HCT116 (cell line): Measurements from ENCODE around the gene DLG2. TPM values are rescaled to one million over a fixed set of nuclear protein-coding genes. Genes with fewer than 3 reads are reported as not detected.

Source experiments
- ATAC-seq: fragments of 200-7000 bp; cut with Tn5 transposase; 2 replicates; pipeline ENCODE4 v1.9.1; 2020; ENCODE audit warnings: mild to moderate bottlenecking, moderate library complexity
- BruUV-seq: library from RNA; stranded (reverse); fragments of 400-500 nt; replicated peaks from 2 replicates; lab custom pipeline; 2021; lab: Mats Ljungman, UMichigan
- CTCF ChIA-PET: fragments of 300-600 bp; sonication (Branson Sonifier 250); formaldehyde crosslinking; loops from one replicate; lab custom pipeline; 2021; ENCODE audit warnings: antibody characterized with exemption; lab: Charles Lee
- POLR2A ChIA-PET: fragments of 300-600, 350-600 bp; sonication (Branson Sonifier 250); formaldehyde crosslinking; loops from one replicate; lab custom pipeline; 2021; ENCODE audit warnings: antibody characterized with exemption; lab: Charles Lee
- RAD21 ChIA-PET, 2 experiments: fragments of 300-600 bp; sonication (Branson Sonifier 250); formaldehyde crosslinking; loops; one replicate each; lab custom pipeline; 2023; ENCODE audit warnings: low total read pairs in 2 of 2; ENCODE audit not compliant: uncharacterized antibody in 2 of 2, unreplicated experiment in 2 of 2, low non-redundant PET in 1 of 2; lab: Charles Lee
- DNase-seq: peaks from one replicate; pipeline ENCODE4 v3.0.0-alpha.2; 2010; ENCODE audit warnings: low read depth, low spot score
- H2AFZ ChIP-seq: fragments of 200-600 bp; shearing (Covaris generic), sonication (generic); 2 replicates; pipeline ENCODE4 v1.6.1; 2017; ENCODE audit warnings: low read depth, mixed run types, mixed read lengths, antibody characterized with exemption, low read length; ENCODE audit not compliant: poor library complexity, severe bottlenecking
- H3K27ac ChIP-seq: 2 replicates; pipeline ENCODE4 v1.5.1; 2012; ENCODE audit warnings: low read depth, low read length
- H3K27me3 ChIP-seq: fragments of 200-600 bp; sonication (generic); 2 replicates; pipeline ENCODE4 v1.6.1; 2016; ENCODE audit warnings: mixed run types, low read length, mixed read lengths; ENCODE audit not compliant: insufficient read depth
- H3K36me3 ChIP-seq, 2 experiments: fragments of 200-500 bp in 1 of 2; fragments of 200-600 bp in 1 of 2; sonication (Bioruptor generic) in 1 of 2; sonication (generic) in 1 of 2; 2 replicates each; pipeline versions ENCODE4 v1.5.1 to v1.6.1; 2014 to 2016; ENCODE audit warnings: low read length in 2 of 2, inconsistent platforms in 1 of 2, mixed read lengths in 1 of 2, mixed run types in 1 of 2; ENCODE audit not compliant: insufficient read depth in 2 of 2, control insufficient read depth in 1 of 2
- H3K4me1 ChIP-seq, 2 experiments: fragments of 200-600 bp in 1 of 2; sonication (generic) in 1 of 2; 2 replicates each; pipeline versions ENCODE4 v1.5.1 to v1.6.1; 2012 to 2017; ENCODE audit warnings: low read length in 2 of 2, inconsistent platforms in 1 of 2, mild to moderate bottlenecking in 1 of 2, mixed read lengths in 1 of 2, mixed run types in 1 of 2, moderate library complexity in 1 of 2; ENCODE audit not compliant: insufficient read depth in 2 of 2, control insufficient read depth in 1 of 2
- H3K4me2 ChIP-seq: fragments of 200-600 bp; sonication (generic); 2 replicates; pipeline ENCODE4 v1.6.1; 2017; ENCODE audit warnings: mixed run types, low read length, mixed read lengths
- H3K4me3 ChIP-seq, 2 experiments: fragments of 200-600 bp in 1 of 2; sonication (generic) in 1 of 2; replicated peaks in 1 of 2; 2 replicates each; pipeline ENCODE4 v1.5.1; 2011 to 2016; ENCODE audit warnings: low read length in 2 of 2, control low read depth in 1 of 2, low read depth in 1 of 2, mild to moderate bottlenecking in 1 of 2, mixed read lengths in 1 of 2, mixed run types in 1 of 2
- H3K79me2 ChIP-seq: fragments of 200-600 bp; sonication (generic); 2 replicates; pipeline ENCODE4 v1.6.1; 2017; ENCODE audit warnings: mild to moderate bottlenecking, mixed run types, low read length, moderate library complexity, mixed read lengths; ENCODE audit not compliant: insufficient read depth
- H3K9ac ChIP-seq: fragments of 200-600 bp; sonication (generic); 2 replicates; pipeline ENCODE4 v1.6.1; 2016; ENCODE audit warnings: low read length, mixed read lengths
- H3K9me2 ChIP-seq: fragments of 200-600 bp; sonication (generic), shearing (Covaris generic); 2 replicates; pipeline ENCODE4 v1.6.1; 2017; ENCODE audit warnings: mixed run types, mild to moderate bottlenecking, moderate library complexity; ENCODE audit not compliant: insufficient read depth
- H3K9me3 ChIP-seq, 2 experiments: fragments of 200-500 bp in 1 of 2; fragments of 200-600 bp in 1 of 2; sonication (Bioruptor generic) in 1 of 2; sonication (generic) in 1 of 2; 2 replicates each; pipeline ENCODE4 v1.6.1; 2014 to 2017; ENCODE audit warnings: low read length in 2 of 2, mixed read lengths in 2 of 2, inconsistent platforms in 1 of 2, low read depth in 1 of 2, mild to moderate bottlenecking in 1 of 2, mixed run types in 1 of 2, moderate library complexity in 1 of 2; ENCODE audit not compliant: control insufficient read depth in 1 of 2, insufficient read depth in 1 of 2
- H4K20me1 ChIP-seq: fragments of 200-600 bp; sonication (generic), shearing (Covaris generic); 2 replicates; pipeline ENCODE4 v1.6.1; 2017; ENCODE audit warnings: mixed run types, mild to moderate bottlenecking, moderate library complexity; ENCODE audit not compliant: insufficient read depth
- ATF3 ChIP-seq: IDR thresholded peaks from 2 replicates; pipeline ENCODE4 v1.6.1; 2012
- CEBPB ChIP-seq: IDR thresholded peaks from 2 replicates; pipeline ENCODE4 v1.6.1; 2012; ENCODE audit warnings: low read depth
- JUND ChIP-seq: IDR thresholded peaks from 2 replicates; pipeline ENCODE4 v1.6.1; 2012
- POLR2A ChIP-seq: IDR thresholded peaks from 2 replicates; pipeline ENCODE4 v1.7.0; 2011; ENCODE audit warnings: borderline replicate concordance; ENCODE audit not compliant: insufficient read depth, insufficient read length; ENCODE audit errors: extremely low read depth
- POLR2AphosphoS5 ChIP-seq: IDR thresholded peaks from 2 replicates; pipeline ENCODE4 v1.6.1; 2011; ENCODE audit warnings: mild to moderate bottlenecking, low read depth, low read length, moderate library complexity
- SIN3A ChIP-seq: IDR thresholded peaks from 2 replicates; pipeline ENCODE4 v1.6.1; 2012; ENCODE audit warnings: low read depth
- SP1 ChIP-seq: IDR thresholded peaks from 2 replicates; pipeline ENCODE4 v1.6.1; 2012; ENCODE audit warnings: low read depth
- SRF ChIP-seq: IDR thresholded peaks from 2 replicates; pipeline ENCODE4 v1.6.1; 2012; ENCODE audit warnings: low read depth
- ZFX ChIP-seq: fragments of 450-650 bp; IDR thresholded peaks from 2 replicates; pipeline ENCODE4 v1.6.1; 2017
- ZNF274 ChIP-seq: fragments of 200-500 bp; sonication (Bioruptor generic); IDR thresholded peaks from 2 replicates; pipeline ENCODE4 v1.6.1; 2014; ENCODE audit warnings: mild to moderate bottlenecking, low read depth, low read length, inconsistent platforms
- intact Hi-C: fragments of 100-400 bp; cut with micrococcal nuclease; formaldehyde crosslinking; loops from 2 replicates; pipeline ENCODE4 v1.10.0; 2022
- total RNA-seq: library from RNA; stranded (reverse); gene quantifications from one replicate; pipeline ENCODE4 v1.2.1, GENCODE V29; 2021; ENCODE audit not compliant: unreplicated experiment
- TF ChIP-seq, protein P1 (sequence below): IDR thresholded peaks from 2 replicates; pipeline ENCODE4 v1.6.1; 2012; ENCODE audit warnings: low read depth
- TF ChIP-seq, protein P2 (sequence below), 3 experiments: fragments of 200-600 bp in 1 of 3; sonication (generic) in 1 of 3; IDR thresholded peaks in 2 of 3; conservative IDR thresholded peaks in 1 of 3; 2 replicates each; pipeline ENCODE4 v1.5.1; 2012 to 2017; ENCODE audit warnings: low read depth in 2 of 3, low read length in 2 of 3, antibody characterized with exemption in 1 of 3, borderline replicate concordance in 1 of 3, control low read depth in 1 of 3, mild to moderate bottlenecking in 1 of 3, mixed read lengths in 1 of 3, mixed run types in 1 of 3, moderate library complexity in 1 of 3; ENCODE audit not compliant: insufficient read depth in 1 of 3

DLG2 gene
- total RNA-seq, 1 experiment from 2014 or later = 2.4 TPM

GRCh38 chr11:84901991-84902390 is 725.2 kb downstream of the DLG2 start:
- CTCF ChIA-PET = no interaction called here
- BruUV-seq = no TSS peak
- Histone ChIP-seq H3K9me2 (no peaks in the 10 kb centered on the region), H3K27ac (no peak overlapping the region), H3K4me3 (no peak overlapping the region), H3K79me2 (no peaks in the 10 kb centered on the region), H4K20me1 (no peaks in the 10 kb centered on the region), H3K27me3 (no peaks in the 10 kb centered on the region), H3K4me1 (no peaks in the 10 kb centered on the region), H2AFZ (no peak overlapping the region), H3K9ac (no peak overlapping the region), H3K4me2 (no peak overlapping the region), H3K9me3 (no peaks in the 10 kb centered on the region), H3K36me3 (no peaks in the 10 kb centered on the region)
- ATAC-seq (no peak), DNase-seq (no peak)
- POLR2A ChIA-PET = no interaction called here
- RAD21 ChIA-PET = no interaction called here
- no peak for TF ChIP-seq ATF3
- TF ChIP-seq SP1 = no peak
- TF ChIP-seq SRF = no peak
- no peak for TF ChIP-seq POLR2AphosphoS5
- no peak for TF ChIP-seq ZFX
- no peak for TF ChIP-seq CEBPB
- TF ChIP-seq, protein P1, sequence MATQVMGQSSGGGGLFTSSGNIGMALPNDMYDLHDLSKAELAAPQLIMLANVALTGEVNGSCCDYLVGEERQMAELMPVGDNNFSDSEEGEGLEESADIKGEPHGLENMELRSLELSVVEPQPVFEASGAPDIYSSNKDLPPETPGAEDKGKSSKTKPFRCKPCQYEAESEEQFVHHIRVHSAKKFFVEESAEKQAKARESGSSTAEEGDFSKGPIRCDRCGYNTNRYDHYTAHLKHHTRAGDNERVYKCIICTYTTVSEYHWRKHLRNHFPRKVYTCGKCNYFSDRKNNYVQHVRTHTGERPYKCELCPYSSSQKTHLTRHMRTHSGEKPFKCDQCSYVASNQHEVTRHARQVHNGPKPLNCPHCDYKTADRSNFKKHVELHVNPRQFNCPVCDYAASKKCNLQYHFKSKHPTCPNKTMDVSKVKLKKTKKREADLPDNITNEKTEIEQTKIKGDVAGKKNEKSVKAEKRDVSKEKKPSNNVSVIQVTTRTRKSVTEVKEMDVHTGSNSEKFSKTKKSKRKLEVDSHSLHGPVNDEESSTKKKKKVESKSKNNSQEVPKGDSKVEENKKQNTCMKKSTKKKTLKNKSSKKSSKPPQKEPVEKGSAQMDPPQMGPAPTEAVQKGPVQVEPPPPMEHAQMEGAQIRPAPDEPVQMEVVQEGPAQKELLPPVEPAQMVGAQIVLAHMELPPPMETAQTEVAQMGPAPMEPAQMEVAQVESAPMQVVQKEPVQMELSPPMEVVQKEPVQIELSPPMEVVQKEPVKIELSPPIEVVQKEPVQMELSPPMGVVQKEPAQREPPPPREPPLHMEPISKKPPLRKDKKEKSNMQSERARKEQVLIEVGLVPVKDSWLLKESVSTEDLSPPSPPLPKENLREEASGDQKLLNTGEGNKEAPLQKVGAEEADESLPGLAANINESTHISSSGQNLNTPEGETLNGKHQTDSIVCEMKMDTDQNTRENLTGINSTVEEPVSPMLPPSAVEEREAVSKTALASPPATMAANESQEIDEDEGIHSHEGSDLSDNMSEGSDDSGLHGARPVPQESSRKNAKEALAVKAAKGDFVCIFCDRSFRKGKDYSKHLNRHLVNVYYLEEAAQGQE = no peak
- no peak for TF ChIP-seq POLR2A
- no peak for TF ChIP-seq JUND
- no peak for TF ChIP-seq SIN3A
- TF ChIP-seq, protein P2, sequence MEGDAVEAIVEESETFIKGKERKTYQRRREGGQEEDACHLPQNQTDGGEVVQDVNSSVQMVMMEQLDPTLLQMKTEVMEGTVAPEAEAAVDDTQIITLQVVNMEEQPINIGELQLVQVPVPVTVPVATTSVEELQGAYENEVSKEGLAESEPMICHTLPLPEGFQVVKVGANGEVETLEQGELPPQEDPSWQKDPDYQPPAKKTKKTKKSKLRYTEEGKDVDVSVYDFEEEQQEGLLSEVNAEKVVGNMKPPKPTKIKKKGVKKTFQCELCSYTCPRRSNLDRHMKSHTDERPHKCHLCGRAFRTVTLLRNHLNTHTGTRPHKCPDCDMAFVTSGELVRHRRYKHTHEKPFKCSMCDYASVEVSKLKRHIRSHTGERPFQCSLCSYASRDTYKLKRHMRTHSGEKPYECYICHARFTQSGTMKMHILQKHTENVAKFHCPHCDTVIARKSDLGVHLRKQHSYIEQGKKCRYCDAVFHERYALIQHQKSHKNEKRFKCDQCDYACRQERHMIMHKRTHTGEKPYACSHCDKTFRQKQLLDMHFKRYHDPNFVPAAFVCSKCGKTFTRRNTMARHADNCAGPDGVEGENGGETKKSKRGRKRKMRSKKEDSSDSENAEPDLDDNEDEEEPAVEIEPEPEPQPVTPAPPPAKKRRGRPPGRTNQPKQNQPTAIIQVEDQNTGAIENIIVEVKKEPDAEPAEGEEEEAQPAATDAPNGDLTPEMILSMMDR (IDR thresholded peaks at IDR 0.05 in 2 of 3, conservative IDR thresholded peaks at IDR 0.05 in 1 of 3; ENCODE audit: borderline replicate concordance in 1 of 3, insufficient read depth in 1 of 3, low read depth in 2 of 3, low read length in 2 of 3) = no peak
- no peak for TF ChIP-seq ZNF274
- intact Hi-C loops = no loop called here
